Germinal center (tissue), 1 donor: ENCODE data around the gene RABEP2.
"Not testable (repeated sequence)": the region's sequence is repeated elsewhere in the genome, so short reads cannot be mapped to it uniquely, and the experiment has no call there.

Experiments
- DNase-seq: peaks from one replicate; pipeline ENCODE4 v3.0.0; 2012; ENCODE audit warnings: mixed read lengths, low spot score

RABEP2 gene

GRCh38 chr16:28879261-28879840, 45.7 kb downstream of the RABEP2 start:
- DNase-seq = no peak

DNA sequence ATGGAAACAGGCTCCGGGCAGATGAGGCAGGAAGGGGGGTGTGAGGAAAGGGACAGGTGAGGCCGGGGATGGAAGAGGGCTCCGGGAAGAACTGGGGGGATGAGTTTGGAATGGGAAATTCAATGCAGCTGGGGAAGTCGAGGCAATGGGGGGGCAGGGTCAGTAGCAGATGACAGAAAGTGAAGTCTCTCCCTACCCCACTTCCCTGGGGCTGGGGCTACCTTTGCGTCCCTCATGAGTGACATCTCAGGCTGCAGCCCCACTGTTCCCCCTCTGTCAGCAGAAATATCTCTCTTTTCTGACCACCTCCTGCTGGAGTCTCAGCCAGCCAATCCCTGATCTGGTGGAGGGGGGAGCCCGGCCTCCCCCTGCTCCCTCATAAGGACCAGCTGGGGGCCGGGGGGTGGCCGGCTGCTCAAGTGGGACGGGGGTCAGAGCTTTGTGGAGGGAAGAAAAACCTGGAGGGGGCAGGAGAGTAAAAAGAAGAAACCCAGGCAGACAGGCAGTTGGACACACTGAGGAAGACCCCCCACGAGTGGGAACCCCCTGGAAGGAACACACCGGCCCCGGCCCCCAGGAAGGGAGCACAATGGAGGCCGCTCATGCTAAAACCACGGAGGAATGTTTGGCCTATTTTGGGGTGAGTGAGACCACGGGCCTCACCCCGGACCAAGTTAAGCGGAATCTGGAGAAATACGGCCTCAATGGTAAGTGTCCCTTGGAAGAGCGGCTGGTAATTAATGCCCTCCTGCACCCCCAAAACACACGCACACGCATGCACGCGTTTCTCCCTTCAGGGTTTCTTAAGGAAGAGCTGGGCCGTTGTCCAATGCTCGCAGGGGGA, 46.7 kb downstream of the RABEP2 start, which contains the start of gene ATP2A1:
Gene ATP2A1, plus strand, starts transcription at position 406 of the 844 bp plus-strand sequence. Its CDS starts 184 bp downstream, at position 590.
- DNase-seq = no peak

DNA sequence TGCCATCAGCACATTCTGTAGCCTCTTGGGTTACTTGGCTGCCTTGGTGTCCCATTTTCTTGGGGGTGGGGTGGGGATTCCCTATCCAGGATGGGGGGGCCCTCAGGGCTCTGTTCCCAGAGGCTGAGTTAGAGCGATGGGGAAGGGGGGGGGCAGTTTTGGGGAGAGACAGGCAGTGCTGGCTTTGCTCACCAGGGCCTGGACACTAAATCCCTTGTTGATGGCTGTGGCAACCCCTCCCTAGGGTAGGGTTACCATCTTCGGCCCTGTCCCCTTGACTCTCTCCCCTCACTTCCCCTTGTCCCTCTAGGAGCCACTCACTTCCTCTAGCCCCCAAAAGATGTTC, 47.4 kb downstream of the RABEP2 start:
- no peak for DNase-seq

DNA sequence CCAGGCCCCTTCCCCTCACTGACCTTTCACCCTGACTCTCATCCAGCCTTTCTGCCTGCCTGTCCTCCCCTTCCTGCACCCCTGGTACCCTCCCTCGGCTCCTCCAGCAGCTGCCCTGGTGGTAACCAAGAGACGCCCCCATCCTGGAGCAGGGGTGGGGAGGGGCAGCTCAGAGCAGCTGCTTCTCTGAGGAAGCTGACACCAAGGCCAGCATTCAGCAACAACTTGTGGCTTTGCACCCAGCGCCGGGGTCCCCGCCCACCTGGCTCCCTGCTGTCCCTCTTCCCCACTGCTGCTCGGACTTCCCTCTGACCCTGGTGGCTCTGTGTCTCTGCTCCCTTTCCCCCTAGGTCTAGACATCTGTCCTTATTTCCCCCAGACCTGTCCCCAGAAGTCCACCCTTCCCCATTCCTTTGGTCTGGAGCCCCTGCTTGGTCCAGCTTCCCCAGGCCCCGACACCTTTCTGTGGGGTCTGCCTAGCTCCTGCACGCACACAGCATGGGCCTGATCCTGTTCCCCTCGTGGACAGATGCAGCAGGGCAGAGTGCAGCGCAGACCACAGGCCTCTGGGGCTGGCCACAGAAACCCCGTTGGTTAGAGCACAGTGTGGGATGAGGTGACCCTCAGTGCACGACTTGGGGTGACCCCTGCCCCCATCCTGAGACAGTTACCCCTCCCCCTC, 47.9 kb downstream of the RABEP2 start:
- DNase-seq = no peak

- no peak for DNase-seq
Measured at GRCh38 chr16:28876019-28876659, 48.9 kb downstream of the RABEP2 start.

GRCh38 chr16:28875134-28876018, 49.7 kb downstream of the RABEP2 start:
- no peak for DNase-seq

DNA sequence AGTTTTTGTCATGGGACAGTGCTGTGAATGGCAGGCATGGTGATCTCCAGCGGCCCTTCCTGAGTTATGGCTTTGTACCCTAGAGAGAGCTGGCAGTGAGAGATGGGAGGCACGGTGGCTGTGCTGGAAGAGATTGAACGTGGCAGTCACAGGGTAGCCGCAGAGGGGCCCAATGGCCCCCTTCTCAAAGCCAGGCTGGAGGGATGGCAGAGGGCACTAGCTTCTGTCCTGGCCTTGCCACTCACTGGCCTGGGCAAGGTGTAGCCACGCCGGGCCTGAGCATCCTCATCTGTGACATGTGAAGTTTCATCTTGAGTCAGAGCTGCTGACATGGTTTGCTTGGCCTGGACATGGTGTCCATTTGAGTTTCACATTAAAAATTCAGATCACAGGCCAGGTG, 50.6 kb downstream of the RABEP2 start:
- no peak for DNase-seq

DNA sequence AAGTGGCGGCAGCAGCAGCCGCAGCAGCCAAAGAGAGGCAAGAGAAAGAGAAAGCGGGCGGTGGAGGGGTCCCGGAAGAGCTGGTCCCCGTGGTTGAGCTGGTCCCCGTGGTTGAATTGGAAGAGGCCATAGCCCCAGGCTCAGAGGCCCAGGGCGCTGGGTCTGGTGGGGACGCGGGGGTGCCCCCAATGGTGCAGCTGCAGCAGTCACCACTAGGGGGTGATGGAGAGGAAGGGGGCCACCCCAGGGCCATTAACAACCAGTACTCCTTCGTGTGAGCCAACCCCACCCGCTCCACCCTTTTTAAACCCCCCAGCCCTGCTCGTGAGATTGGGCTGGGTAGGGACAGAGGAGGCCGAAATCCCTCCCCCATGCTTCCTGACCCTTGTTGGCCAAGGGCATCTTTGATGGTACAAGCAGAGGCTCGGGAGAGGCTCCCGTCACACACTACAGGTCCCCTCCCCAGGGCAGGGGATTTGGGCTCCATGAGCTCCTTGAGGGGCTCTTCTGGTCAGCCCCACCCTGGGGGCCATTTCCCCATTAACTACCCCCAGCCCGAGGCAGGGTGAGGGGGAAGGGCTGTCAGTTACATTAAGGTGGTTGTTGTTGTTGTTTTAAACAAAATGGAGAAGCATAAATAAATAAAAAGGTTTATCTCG, 51.4 kb downstream of the RABEP2 start:
- peak; percentile 82 for DNase-seq

GRCh38 chr16:28872952-28873351, 52.1 kb downstream of the RABEP2 start:
- DNase-seq = no peak

- no peak for DNase-seq
Measured at GRCh38 chr16:28869201-28869600, 55.8 kb downstream of the RABEP2 start.

- DNase-seq = not testable (repeated sequence)
Measured at GRCh38 chr16:28867646-28868045, 57.4 kb downstream of the RABEP2 start.

- no peak for DNase-seq
Measured at GRCh38 chr16:28867241-28867640, 57.8 kb downstream of the RABEP2 start.

- DNase-seq = no peak
Measured at GRCh38 chr16:28866454-28866804, 58.6 kb downstream of the RABEP2 start.

GRCh38 chr16:28865722-28866453, 59.1 kb downstream of the RABEP2 start:
- no peak for DNase-seq

DNA sequence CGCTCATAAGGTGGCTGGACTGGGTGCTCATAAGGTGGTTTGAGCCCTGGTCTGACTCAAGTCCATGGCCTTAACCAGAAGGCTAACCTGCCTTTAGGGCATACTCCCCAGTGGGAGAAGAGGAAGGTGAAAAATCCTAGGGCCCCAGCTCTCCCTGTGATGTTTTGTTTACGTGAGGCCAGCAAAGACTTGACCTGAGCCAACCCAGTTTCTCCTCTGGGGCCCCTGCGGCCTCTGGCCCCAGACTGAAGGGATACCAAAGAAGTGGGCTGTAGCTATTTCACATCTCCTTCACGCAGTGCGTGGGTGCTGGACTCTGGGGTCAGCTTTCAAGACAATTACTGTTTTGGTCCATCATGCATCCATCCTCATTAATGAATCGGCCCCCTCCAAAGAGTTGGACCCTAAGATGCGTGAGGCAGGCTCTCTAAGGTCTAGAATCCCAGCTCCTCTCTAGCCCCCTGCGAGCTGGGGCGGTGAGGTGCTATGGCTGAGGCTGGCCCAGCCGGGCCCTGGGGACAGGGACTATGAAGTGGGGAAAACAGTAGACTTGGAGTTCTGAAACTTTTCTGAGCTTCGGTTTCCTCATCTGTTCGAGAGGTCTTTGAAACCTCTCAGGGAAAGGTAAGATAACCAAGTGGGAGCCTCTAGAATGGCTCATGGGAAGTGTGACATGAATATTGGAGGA, 59.9 kb downstream of the RABEP2 start:
- no peak for DNase-seq

- DNase-seq = no peak
Measured at GRCh38 chr16:28863929-28864793, 60.9 kb downstream of the RABEP2 start.

- no peak for DNase-seq
Measured at GRCh38 chr16:28859326-28859725, 65.7 kb downstream of the RABEP2 start.

- DNase-seq = no peak
Measured at GRCh38 chr16:28858421-28858820, 66.6 kb downstream of the RABEP2 start.
